Measurements from ENCODE around the gene HJURP.
"Not testable (repeated sequence)": the region's sequence is repeated elsewhere in the genome, so short reads cannot be mapped to it uniquely, and the experiment has no call there.

HJURP gene, protein sequence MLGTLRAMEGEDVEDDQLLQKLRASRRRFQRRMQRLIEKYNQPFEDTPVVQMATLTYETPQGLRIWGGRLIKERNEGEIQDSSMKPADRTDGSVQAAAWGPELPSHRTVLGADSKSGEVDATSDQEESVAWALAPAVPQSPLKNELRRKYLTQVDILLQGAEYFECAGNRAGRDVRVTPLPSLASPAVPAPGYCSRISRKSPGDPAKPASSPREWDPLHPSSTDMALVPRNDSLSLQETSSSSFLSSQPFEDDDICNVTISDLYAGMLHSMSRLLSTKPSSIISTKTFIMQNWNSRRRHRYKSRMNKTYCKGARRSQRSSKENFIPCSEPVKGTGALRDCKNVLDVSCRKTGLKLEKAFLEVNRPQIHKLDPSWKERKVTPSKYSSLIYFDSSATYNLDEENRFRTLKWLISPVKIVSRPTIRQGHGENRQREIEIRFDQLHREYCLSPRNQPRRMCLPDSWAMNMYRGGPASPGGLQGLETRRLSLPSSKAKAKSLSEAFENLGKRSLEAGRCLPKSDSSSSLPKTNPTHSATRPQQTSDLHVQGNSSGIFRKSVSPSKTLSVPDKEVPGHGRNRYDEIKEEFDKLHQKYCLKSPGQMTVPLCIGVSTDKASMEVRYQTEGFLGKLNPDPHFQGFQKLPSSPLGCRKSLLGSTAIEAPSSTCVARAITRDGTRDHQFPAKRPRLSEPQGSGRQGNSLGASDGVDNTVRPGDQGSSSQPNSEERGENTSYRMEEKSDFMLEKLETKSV
- 0.24 to 1.7 (median 1.3) reads per million in 4 donors for total RNA-seq

DNA sequence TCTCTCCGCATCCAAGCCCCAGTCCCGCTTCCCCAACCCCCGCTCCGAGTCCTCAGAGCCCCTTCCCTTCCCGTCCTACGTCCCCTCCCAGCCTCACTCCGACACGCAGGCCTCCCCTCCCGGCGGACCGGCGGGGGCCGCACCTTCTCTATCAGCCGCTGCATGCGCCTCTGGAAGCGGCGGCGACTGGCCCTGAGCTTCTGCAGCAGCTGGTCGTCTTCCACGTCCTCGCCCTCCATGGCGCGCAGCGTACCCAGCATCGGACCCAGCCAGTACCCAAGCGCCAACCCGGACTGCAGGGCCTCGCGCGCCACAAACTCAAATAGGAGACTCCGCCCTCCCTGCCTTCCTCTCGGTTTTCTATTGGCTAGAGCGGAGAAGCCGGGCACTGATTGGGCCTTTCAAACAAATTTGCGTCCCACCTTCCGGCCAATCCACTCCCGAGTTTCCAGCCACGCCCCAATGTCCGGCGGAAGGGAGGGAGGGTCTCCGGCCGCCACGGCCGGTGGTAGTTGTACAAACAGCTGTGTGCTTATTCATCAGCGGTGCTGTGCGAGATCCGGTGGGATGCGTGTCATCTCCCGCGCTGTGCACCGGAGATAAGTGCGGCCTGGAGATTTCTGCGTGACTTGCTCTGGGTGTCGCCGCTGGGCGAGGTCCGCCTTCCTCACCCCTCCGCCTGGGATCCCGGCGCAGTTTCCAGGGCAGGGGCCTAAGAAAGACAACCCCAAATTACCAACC is at the start of gene HJURP:
HJURP (minus strand) TSS at position 295 of the 741 bp plus-strand sequence; CDS start at position 260, 35 bp downstream.
- peak; percentile 74 to 98 (median 82) for DNase-seq

DNA sequence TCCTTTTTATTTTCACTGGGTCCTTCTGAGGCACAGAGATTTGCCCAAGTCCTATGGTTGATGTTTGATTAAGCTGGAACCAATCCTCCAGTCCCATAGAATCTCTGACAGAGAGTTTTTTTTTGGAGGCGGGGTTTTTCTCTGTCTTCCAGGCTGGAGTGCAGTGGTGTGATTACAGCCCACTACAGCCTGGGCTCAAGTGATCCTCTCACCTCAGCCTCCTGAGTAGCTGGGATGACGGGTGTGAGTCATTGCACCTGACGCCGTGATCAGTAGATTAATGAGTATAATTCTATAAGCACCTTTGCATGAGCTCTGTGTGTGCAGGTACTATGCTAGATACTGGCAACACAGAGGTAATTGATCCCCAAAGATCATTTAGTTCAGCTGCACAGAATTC is 47.5 kb upstream of the HJURP start:
- DNase-seq: no peak

DNA sequence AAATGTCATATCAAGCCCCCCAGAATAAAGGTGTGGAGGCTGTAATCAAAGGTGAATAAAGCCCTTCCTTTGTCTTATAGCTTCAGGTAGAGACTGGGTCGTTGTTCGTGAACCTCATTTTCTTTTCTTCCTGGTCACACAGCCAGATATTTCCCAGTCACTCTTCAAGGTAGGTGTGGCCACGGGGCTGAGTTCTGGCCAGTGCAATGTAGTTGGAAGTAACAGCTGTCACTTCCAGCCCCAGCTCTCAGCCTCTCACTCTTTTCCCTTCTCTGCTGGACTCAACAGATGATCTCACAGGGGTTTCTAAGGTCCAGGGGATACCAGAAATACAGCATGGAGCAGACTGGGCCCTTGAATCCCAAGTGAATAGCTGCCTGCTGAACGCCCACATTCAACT is 47.0 kb upstream of the HJURP start:
- DNase-seq: no peak

DNA sequence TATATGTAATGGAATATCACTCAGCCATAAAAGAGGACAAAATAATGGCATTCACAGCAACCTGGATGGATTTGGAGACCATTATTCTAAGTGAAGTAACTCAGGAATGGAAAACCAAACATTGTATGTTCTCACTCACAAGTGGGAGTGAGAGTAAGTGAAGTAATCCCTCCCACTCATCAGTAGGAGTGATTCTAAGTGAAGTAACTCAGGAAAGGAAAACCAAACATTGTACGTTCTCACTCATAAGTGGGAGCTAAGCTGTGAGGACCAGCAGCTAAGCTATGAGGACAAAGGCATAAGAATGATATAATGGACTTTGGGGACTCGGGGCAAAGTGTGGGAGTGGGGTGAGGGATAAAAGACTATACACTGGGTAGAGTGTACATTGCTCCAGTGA is 41.9 kb upstream of the HJURP start:
- DNase-seq: not testable (repeated sequence)

DNA sequence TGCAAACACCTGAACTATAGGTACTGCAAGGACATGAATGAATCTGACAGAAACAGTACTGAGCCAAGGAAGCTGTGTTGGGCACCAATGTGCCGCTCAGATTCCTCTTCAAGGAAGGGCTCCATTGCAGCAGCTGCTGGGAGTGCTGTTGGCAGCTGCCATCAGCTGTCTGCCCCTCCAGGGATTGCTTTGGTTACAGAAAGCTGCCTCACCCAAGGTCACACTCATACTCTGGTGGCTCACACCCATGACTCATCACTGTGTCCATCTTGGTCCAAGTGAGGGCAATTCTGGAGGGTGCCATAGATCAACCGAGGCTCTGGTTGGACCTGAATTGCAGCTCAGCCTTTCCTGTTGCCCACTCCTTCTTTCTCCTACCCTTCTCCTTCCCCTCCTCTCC is 38.5 kb upstream of the HJURP start:
- no peak for DNase-seq

DNA sequence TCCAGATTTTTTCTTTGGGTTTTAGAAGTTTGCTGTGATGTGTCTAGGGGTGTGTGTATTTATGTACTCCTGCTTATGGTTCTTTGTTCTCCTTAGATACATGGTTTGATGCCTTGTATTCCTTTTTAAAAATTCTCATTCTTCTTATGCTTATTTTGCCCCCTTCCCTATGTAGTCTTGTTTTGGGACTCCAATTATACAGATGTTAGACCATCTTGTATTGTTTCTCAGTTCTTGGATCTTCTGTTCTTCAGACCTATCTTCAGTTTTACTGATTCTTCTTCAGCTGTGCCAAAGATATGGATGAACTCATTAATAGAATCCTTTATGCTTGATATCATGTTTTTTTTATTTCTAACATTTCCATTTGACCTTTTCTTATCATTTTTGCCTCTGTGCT is 28.0 kb upstream of the HJURP start:
- DNase-seq: no peak

DNA sequence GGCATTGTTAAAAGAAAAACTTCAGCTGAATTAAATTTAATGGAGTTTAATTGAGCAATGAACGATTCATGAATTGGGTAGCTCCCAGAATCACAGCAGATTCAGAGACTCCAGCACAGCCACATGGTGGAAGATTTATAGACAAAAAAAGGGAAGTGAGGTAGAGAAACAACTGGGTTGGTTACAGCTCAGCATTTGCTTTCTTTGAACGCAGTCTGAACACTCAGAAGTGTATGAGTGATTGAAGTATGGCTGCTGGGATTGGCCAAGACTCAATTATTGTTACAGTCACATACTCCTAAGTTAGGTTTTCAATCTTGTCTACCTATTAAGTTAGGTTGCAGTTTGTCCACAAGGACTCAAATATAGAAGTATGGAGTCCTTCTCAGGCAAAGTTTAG is 17.8 kb upstream of the HJURP start:
- not testable (repeated sequence) for DNase-seq

DNA sequence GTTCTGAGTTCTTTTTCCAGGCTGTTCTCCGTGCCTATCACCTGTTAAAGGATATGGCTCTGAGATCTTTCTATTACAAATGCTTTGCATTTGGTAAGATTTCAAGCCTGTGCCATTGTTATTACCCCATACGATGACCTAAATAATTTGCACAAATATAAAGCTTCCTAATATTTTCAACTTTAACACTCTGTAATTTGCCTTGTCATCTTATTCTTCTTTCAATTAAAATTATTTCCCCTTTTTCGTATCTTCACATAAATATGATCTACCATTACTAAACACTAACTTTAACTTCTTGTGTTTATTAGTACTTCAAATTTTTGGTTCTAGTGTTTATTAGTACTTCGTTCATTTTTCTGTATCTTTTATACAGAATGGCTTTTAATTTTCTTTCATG is 17.1 kb upstream of the HJURP start:
- DNase-seq: no peak

DNA sequence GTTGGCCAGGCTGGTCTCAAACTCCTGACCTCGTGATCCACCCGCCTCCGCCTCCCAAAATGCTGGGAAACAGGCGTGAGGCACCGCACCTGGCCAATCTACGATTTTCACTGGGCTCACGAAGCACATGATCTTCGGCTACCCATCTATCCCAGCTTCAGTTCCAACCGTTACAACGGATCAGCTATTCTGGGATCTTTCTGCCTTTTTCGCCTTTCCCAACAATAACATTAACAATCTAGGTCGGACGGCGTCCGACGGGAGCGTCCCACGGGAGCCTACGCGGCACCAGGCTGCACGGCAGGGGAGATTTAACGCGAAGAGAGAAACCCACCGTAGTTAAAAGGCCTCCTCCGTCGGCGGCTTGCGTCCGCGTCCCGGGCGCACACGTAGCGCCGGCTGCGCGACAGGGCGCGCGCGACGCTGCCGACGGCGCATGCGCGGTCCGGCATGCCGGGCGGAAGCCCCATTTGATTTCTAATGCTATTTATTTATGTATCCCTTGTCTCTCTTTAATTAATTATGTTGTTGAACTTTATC is 13.7 kb upstream of the HJURP start, which contains the start of gene MSL3B:
MSL3B (minus strand) TSS at position 394 of the 540 bp plus-strand sequence.
- DNase-seq: peak; percentile 20 to 66 (median 44)

DNA sequence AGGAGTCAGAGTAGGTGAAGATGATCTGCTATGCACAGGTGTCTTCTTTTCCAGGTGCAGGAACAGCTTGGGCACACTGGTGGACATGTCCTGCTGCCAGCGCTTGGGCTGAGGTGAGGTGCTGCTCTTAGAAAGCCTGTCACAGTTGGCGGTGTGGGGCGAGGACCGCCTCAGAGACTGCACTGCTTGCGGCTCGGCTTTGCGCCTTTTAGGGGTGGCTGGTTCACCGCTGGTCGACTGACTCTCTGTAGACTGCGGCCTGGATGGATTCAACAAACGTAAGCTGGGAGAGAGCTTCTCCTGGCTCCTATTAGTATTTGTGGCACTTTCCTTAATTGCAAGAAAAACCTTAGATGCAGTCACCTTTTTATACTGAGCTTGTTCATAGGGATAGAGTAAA is 12.1 kb upstream of the HJURP start:
- DNase-seq: no peak

DNA sequence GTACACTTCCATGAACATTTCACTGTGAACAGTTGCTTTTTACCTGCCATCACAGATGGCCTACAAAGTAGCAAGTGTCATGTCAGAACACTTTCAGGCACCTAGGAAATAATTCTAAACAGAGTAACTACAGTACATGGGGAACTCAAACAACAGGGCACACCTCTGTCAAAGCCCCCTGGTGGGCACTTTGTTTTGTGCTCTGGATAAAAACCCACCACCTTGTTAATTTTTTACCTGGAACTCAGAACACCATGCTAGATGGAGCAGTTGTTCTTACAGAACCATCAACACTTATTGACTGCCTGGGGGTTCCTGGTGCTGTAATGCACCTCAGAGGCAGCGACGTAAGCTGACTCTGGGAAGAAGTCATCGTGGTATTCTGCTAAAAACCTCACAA is 11.5 kb upstream of the HJURP start:
- no peak for DNase-seq

DNA sequence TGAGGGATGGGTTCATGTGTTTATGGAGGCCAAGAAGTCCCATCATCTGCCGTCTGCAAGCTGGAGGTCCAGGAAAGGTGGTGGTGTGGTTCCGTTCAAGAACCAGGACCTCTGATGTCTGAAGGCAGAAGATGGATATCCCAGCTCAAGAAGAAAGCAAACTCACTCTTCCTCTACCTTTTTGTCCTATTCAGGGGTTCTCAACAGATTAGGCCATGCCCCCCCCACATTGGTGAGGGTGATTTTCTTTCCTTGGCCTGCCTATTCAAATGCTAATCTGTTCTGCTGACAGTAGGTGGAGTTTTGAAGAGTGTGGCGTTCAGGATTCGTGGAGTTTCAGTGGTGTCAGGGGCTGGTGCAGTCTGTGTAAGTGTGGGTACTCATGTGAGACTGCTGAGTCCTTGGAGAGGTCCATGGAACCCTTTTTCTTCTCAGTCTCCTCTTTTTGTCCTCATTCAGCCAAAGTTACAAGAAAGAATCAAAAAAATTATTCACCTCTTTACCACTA is 8.0 kb upstream of the HJURP start:
- no peak for DNase-seq

DNA sequence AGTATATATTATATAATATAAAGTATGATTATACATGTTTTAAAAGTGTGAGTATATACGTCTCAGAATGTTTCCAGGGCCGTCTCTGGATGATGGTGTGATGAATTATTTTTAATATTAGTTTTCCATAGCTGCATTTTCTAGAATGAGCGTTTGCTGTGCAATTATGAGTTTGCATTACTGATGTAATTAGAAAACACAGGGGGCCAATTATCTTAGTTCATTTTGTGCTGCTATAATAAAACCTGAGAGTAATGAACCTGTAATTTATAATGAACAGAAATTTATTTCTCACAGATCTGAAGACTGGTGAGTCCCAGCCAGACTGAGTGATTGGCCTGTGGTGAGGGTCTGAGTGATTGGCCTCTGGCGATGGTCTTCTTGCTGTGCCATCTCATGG is 4.0 kb upstream of the HJURP start:
- no peak for DNase-seq

DNA sequence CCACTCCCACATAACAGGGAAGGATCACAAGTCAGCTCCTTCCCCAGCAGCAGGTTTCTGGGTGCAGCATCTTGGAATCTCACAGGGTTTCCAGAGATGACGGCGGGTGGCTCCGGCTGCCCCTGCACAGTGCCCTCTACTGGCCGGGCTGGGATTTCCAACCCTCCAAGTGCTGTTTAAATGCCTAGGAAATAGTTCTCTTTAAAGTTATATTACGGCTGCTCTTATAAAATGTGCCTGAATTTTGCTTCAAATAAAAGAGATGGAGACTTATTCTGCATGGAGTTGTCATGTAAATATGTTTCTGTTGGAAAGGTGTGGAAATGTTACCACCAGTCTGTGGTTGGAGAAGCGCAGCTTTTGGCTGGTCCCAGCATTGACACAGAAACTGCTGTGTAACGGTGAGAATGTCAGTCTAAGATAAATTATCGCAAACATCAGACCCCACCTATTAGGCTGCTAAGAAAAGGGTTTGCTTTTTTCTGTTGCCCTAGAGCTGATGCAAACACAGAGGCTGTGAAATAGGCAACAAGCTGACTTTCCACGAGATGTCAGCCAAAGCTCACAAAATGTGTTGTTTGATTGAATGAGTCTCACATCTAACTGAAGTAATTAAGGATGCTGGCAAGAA is 3.3 kb upstream of the HJURP start:
- peak in 3 of 5 donors; percentile 36 to 51 (median 37) for DNase-seq

DNA sequence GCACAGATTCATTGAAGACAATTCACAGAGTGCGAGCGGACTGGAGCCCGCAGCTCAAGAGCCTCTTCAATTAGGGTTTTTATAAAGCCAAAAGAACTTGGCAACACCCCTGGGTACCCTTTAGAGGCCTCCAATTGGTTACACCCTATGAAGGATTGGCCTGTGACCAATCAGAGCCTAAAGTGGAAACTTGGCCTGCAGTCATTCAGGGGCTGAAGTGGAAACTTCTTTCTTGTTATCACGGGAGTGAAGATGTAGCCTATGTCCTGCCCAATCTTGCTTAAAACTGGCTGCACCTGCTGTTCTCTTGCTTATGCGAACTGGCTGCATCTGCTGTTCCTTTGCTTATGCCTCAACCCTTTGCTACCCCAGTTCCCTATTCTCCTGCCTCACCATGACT is 1.8 kb upstream of the HJURP start:
- DNase-seq: no peak

DNA sequence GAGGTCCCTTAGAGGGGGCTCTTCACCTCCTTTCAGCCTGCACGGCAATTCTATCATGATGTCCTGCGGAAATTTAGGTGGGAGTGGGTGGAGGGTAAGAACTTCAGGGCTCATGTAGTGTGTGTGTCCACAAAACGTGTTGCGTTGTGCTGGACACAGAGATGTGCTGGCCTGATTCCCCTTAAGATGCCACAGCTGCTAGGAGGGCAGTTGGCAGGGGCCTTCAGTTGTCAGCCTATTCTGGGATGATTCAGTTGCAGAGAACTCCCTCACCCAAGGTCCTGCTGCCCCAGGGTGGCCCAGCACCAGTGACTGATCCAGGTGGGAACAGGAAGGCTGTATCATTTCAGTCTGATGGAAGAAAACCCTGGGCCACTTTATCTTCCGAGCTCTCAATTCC is 1.0 kb upstream of the HJURP start:
- DNase-seq: no peak

DNA sequence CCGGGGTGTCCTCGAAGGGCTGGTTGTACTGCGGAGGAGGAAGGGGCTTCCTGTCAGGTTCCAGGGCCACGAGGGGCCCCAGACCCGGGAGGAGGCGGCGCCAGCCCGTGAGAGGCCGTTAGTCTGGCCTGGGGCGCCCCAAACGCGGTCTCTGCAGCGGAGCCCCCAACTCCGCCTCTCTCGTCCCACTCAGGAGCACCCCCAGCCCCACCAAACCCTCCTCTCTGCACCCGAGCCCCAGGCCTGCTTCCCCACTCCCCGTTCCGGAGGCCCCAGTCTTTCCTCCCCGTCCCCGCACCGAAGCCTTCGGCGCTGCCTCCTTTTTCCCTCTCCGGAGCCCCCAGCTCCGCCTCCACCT is 473 bp downstream of the HJURP start:
- DNase-seq: no peak

DNA sequence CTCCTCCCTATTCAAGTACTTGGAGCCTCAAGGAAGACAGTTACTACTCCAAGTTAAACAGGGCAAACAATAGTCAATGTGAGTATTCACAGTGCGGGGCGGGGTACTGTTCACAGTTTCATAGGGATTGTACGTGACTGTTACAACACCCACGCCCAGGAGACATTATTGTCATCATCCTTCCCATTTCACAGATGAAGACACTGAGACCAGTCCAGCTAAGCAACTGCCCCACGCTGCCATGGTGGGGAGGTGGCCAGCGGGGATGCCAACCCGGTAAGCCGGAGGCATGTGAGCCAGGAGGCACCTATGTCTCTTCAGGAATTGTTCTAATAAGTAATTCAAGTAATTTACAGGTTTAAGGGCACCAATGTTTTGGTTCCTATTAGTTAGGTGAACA is 982 bp downstream of the HJURP start:
- no peak for DNase-seq

DNA sequence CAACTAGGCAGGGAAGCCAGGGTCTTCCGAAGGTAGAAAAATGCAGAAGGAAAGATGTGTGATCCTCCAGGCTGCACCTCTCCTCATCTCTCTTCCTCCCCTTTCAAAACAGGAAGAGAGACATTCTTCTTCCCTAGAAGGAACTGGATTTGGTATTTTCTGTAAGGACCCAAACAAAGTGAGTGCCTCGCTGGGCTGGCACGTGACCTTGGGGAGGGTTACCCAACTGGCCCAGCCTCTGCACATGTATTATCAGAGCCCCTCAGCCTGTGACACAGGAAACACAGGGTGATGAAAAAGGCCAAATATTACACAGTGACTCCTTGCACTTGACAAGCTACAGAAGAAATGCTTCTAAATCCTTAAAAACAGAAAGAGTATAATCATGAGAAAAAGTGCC is 2.3 kb downstream of the HJURP start:
- DNase-seq: no peak

DNA sequence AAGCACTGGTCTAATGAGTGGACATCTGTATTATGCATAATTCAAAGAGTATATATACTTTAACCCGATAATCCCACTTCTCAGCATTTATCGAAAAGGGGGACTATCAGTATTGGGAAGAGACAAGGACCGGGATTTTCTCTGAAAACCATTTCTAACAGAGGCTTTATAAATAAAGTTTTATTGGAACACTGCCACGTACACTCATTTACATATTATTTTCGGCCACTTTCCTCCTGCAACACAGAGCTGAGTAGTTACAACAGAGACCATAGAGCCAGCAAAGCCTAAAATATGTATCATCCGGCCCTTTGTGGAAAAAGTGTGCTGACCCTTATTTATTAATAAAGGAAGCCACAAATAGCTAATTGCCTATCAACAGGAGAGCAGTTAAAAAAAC is 3.2 kb downstream of the HJURP start:
- DNase-seq: no peak

DNA sequence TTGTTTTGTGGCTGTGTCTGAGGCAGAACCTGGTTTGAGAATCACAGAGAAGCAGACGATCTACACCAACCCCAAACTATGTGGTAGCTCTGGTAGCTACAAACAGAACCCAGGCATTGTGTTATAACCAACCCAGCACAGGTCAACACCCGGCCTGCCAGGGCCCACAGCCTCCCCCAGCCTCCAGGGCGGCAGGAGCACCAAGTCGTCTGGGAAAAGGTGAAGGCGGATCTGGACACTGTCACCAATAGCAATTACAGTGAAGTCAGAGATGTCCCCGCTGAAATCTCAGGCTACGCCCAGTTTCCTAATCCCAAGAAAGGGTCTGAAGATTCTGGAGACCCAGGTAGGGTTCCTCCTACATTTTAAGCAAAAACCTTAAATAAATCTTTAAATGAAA is 3.6 kb downstream of the HJURP start:
- no peak for DNase-seq

DNA sequence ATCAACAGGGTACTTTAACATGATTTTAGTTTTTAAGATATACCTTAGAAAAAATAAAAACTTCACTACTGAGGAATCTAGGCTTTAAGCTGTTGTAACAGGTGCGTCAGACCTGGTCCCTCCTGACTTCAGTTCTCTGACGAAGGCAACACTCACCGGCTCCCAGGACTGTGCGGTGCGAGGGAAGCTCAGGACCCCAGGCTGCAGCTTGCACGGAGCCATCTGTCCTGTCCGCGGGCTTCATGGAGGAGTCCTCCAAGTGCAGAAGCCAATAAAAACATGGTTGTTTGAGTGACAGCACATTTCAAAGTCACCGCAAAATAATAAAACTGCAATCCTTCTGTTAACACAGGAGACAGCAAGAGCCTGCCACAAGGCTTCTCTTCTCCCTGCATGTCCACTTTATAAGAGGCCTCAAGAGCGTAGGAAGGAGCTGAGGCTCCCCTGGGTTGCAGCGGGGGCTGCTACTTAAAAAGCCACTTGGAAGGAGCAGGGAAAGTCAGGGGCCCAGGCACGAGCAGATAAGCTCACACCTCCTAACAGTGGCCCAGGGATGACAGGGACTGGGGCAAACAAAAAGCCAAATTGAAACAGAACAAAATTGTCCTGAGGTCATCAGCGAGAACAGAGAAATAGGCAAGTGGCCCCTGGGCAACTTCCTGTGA is 4.6 kb downstream of the HJURP start:
- DNase-seq: no peak
